ENCODE data around the gene EPRS1. TPM values are rescaled to one million over a fixed set of nuclear protein-coding genes. Genes with fewer than 3 reads are reported as not detected.

EPRS1 gene
- total and polyA plus RNA-seq, 2 of the 13 experiments (the other 11 are each of a cell fraction or from before 2014, with no cell fraction given), result 86.1 to 124 TPM

DNA sequence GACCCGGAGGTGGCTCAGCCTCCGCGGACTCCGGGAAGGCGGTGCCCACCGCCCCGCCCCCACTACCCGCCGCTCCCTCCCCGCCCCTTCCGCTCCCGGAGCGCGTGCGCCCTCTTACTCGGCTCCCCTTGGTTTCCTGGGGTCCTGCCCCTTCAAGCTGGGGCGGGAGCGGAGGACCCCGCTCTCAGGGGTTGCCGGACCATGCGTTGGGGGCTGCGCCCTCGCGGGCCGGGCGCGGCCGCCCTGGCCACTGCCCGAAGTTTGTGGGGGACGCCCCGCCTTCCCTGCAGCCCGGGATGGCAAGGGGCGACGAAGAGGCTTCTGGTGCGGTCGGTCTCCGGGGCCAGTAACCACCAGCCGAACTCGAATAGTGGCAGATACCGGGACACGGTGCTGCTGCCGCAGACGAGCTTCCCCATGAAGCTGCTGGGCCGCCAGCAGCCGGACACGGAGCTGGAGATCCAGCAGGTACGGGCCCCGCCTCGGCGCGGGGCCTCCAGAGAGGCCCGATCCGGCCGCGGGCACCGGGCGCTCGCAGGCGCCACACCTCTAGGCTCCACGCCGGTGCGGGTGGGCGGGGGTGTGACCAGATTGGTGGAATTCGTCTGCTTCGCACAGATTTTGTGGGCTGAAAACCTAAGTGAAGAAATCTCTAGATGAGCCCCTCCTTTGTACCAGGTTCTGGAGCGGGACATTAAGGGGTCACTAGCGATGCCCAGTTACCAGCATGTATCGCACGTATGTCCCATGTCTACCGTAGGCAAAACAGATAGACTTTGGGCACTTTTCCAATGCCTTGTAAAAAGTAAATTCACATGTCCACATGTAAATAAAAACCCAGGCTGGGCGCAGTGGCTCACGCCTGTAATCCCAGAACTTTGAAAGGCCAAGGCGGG lies 48.0 kb upstream of the EPRS1 start, which contains the start of gene IARS2 (continued):
- TF ChIP-seq HOXD1 (CRISPR knock-in tag; IDR thresholded peaks at IDR 0.05), result peak; percentile 5; the same call in 1 of the 2 replicates
- TF ChIP-seq, protein P1, sequence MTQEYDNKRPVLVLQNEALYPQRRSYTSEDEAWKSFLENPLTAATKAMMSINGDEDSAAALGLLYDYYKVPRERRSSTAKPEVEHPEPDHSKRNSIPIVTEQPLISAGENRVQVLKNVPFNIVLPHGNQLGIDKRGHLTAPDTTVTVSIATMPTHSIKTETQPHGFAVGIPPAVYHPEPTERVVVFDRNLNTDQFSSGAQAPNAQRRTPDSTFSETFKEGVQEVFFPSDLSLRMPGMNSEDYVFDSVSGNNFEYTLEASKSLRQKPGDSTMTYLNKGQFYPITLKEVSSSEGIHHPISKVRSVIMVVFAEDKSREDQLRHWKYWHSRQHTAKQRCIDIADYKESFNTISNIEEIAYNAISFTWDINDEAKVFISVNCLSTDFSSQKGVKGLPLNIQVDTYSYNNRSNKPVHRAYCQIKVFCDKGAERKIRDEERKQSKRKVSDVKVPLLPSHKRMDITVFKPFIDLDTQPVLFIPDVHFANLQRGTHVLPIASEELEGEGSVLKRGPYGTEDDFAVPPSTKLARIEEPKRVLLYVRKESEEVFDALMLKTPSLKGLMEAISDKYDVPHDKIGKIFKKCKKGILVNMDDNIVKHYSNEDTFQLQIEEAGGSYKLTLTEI (CRISPR knock-in tag; conservative IDR thresholded peaks at IDR 0.05), result no peak
- TF ChIP-seq NCOA2 (CRISPR knock-in tag; IDR thresholded peaks at IDR 0.05), result 0 out of 2 replicates have a peak, but pooled peaks have one; percentile 9
- peak; percentile 59; the same call in 1 of the 2 replicates for TF ChIP-seq ZNF264 (CRISPR knock-in tag; IDR thresholded peaks at IDR 0.05)
- no peak for TF ChIP-seq ATRX (CRISPR knock-in tag; IDR thresholded peaks at IDR 0.05; ENCODE audit: borderline replicate concordance)
- peak; percentile 59 for TF ChIP-seq SAFB2 (CRISPR knock-in tag; IDR thresholded peaks at IDR 0.05; ENCODE audit: borderline replicate concordance, low read depth)
- peak; percentile 75; the same call in 1 of the 2 replicates for TF ChIP-seq ZNF792 (CRISPR knock-in tag; IDR thresholded peaks at IDR 0.05)
- TF ChIP-seq FOXM1 (CRISPR knock-in tag; IDR thresholded peaks at IDR 0.05), result no peak
- TF ChIP-seq, protein P2, sequence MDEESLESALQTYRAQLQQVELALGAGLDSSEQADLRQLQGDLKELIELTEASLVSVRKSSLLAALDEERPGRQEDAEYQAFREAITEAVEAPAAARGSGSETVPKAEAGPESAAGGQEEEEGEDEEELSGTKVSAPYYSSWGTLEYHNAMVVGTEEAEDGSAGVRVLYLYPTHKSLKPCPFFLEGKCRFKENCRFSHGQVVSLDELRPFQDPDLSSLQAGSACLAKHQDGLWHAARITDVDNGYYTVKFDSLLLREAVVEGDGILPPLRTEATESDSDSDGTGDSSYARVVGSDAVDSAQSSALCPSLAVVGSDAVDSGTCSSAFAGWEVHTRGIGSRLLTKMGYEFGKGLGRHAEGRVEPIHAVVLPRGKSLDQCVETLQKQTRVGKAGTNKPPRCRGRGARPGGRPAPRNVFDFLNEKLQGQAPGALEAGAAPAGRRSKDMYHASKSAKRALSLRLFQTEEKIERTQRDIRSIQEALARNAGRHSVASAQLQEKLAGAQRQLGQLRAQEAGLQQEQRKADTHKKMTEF (CRISPR knock-in tag; IDR thresholded peaks at IDR 0.05), result peak; percentile 57
- TF ChIP-seq, protein P3, sequence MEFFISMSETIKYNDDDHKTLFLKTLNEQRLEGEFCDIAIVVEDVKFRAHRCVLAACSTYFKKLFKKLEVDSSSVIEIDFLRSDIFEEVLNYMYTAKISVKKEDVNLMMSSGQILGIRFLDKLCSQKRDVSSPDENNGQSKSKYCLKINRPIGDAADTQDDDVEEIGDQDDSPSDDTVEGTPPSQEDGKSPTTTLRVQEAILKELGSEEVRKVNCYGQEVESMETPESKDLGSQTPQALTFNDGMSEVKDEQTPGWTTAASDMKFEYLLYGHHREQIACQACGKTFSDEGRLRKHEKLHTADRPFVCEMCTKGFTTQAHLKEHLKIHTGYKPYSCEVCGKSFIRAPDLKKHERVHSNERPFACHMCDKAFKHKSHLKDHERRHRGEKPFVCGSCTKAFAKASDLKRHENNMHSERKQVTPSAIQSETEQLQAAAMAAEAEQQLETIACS (CRISPR knock-in tag; IDR thresholded peaks at IDR 0.05), result peak; percentile 50
- TF ChIP-seq ZNF713 (CRISPR knock-in tag; IDR thresholded peaks at IDR 0.05), result no peak
- TF ChIP-seq, protein P4, sequence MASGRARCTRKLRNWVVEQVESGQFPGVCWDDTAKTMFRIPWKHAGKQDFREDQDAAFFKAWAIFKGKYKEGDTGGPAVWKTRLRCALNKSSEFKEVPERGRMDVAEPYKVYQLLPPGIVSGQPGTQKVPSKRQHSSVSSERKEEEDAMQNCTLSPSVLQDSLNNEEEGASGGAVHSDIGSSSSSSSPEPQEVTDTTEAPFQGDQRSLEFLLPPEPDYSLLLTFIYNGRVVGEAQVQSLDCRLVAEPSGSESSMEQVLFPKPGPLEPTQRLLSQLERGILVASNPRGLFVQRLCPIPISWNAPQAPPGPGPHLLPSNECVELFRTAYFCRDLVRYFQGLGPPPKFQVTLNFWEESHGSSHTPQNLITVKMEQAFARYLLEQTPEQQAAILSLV (CRISPR knock-in tag; IDR thresholded peaks at IDR 0.05; ENCODE audit: borderline replicate concordance), result peak; percentile 48; the same call in 1 of the 2 replicates
- TF ChIP-seq ZNF749 (CRISPR knock-in tag; IDR thresholded peaks at IDR 0.05; ENCODE audit: borderline replicate concordance), result 0 out of 2 replicates have a peak, but pooled peaks have one; percentile 65
- peak; percentile 50; the same call in 1 of the 2 replicates for TF ChIP-seq ZNF772 (CRISPR knock-in tag; IDR thresholded peaks at IDR 0.05)
- 0 out of 2 replicates have a peak, but pooled peaks have one; percentile 15 for TF ChIP-seq ZKSCAN8 (CRISPR knock-in tag; IDR thresholded peaks at IDR 0.05; ENCODE audit: borderline replicate concordance)
- TF ChIP-seq ATM (IDR thresholded peaks at IDR 0.05; ENCODE audit: borderline replicate concordance), result no peak
- peak; percentile 90 for TF ChIP-seq ZFX (CRISPR knock-in tag; IDR thresholded peaks at IDR 0.05; ENCODE audit: low read depth)
- TF ChIP-seq ZNF788 (CRISPR knock-in tag; IDR thresholded peaks at IDR 0.05; ENCODE audit: borderline replicate concordance), result peak; percentile 56; the same call in 1 of the 2 replicates
- TF ChIP-seq ZFYVE20 (CRISPR knock-in tag; IDR thresholded peaks at IDR 0.05; ENCODE audit: borderline replicate concordance, low read depth), result peak; percentile 51; the same call in 1 of the 2 replicates
- TF ChIP-seq, protein P5, sequence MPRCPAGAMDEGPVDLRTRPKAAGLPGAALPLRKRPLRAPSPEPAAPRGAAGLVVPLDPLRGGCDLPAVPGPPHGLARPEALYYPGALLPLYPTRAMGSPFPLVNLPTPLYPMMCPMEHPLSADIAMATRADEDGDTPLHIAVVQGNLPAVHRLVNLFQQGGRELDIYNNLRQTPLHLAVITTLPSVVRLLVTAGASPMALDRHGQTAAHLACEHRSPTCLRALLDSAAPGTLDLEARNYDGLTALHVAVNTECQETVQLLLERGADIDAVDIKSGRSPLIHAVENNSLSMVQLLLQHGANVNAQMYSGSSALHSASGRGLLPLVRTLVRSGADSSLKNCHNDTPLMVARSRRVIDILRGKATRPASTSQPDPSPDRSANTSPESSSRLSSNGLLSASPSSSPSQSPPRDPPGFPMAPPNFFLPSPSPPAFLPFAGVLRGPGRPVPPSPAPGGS (CRISPR knock-in tag; IDR thresholded peaks at IDR 0.05), result peak; percentile 49; the same call in 1 of the 2 replicates
- TF ChIP-seq WIZ (CRISPR knock-in tag; IDR thresholded peaks at IDR 0.05), result 0 out of 2 replicates have a peak, but pooled peaks have one; percentile 33
- no peak for TF ChIP-seq ZBTB1 (CRISPR knock-in tag; IDR thresholded peaks at IDR 0.05; ENCODE audit: borderline replicate concordance)
